OCI-LY1 (cell line): ENCODE results near the gene CDKAL1.

Experiments
- H2AFZ ChIP-seq: fragments of 200-600 bp; sonication (generic), shearing (Covaris generic); 2 replicates; pipeline ENCODE4 v1.6.0; 2014; ENCODE audit warnings: antibody characterized with exemption, mild to moderate bottlenecking, low read length
- H3F3A ChIP-seq: fragments of 200-600 bp; sonication (generic), shearing (Covaris generic); 2 replicates; pipeline ENCODE4 v1.6.0; 2014; ENCODE audit warnings: mild to moderate bottlenecking, antibody characterized with exemption, low read length, moderate library complexity; ENCODE audit not compliant: insufficient read depth
- H3K27ac ChIP-seq: fragments of 200-600 bp; sonication (generic); 2 replicates; pipeline ENCODE4 v1.5.1; 2014; ENCODE audit warnings: low read length, mixed run types, mild to moderate bottlenecking, low read depth; ENCODE audit not compliant: poor library complexity, severe bottlenecking
- H3K27me3 ChIP-seq: fragments of 200-600 bp; sonication (generic); 2 replicates; pipeline ENCODE4 v1.6.0; 2014; ENCODE audit warnings: antibody characterized with exemption, mild to moderate bottlenecking, low read length, moderate library complexity; ENCODE audit not compliant: insufficient read depth
- H3K36me3 ChIP-seq: fragments of 200-600 bp; sonication (generic); 2 replicates; pipeline ENCODE4 v1.6.1; 2014; ENCODE audit warnings: mild to moderate bottlenecking, antibody characterized with exemption, low read length, moderate library complexity, mixed read lengths; ENCODE audit not compliant: insufficient read depth
- H3K4me1 ChIP-seq: fragments of 200-600 bp; sonication (generic); 2 replicates; pipeline ENCODE4 v1.5.1; 2014; ENCODE audit warnings: mild to moderate bottlenecking, low read length, moderate library complexity; ENCODE audit not compliant: insufficient read depth, severe bottlenecking
- H3K4me2 ChIP-seq: fragments of 200-600 bp; sonication (generic), shearing (Covaris generic); 2 replicates; pipeline ENCODE4 v1.6.1; 2014; ENCODE audit warnings: low read length
- H3K4me3 ChIP-seq: fragments of 200-600 bp; sonication (generic); 2 replicates; pipeline ENCODE4 v1.5.1; 2014; ENCODE audit warnings: low read length, low read depth, mild to moderate bottlenecking, mixed read lengths; ENCODE audit not compliant: poor library complexity, severe bottlenecking
- H3K79me2 ChIP-seq: fragments of 200-600 bp; shearing (Covaris generic); 2 replicates; pipeline ENCODE4 v1.6.1; 2016; ENCODE audit warnings: mixed run types, low read length, mixed read lengths; ENCODE audit not compliant: insufficient read depth
- H3K9ac ChIP-seq: fragments of 200-600 bp; sonication (generic), shearing (Covaris generic); 2 replicates; pipeline ENCODE4 v1.6.1; 2014; ENCODE audit warnings: mild to moderate bottlenecking, low read length, mixed read lengths
- H3K9me2 ChIP-seq: fragments of 200-600 bp; sonication (generic), shearing (Covaris generic); 2 replicates; pipeline ENCODE4 v1.6.1; 2014; ENCODE audit warnings: low read depth, mild to moderate bottlenecking, low read length, mixed read lengths
- H3K9me3 ChIP-seq: fragments of 200-600 bp; shearing (Covaris generic); 2 replicates; pipeline ENCODE4 v1.6.1; 2014; ENCODE audit warnings: low read length, mixed read lengths
- H4K20me1 ChIP-seq: fragments of 200-600 bp; sonication (generic), shearing (Covaris generic); 2 replicates; pipeline ENCODE4 v1.6.0; 2016; ENCODE audit warnings: mild to moderate bottlenecking, low read length; ENCODE audit not compliant: insufficient read depth
- CTCF ChIP-seq: fragments of 200-600 bp; sonication (generic), shearing (Covaris generic); IDR thresholded peaks from 2 replicates; pipeline ENCODE4 v1.5.1; 2017; ENCODE audit warnings: mild to moderate bottlenecking, antibody characterized with exemption, low read length, moderate library complexity, mixed read lengths
- EZH2 ChIP-seq: fragments of 200-600 bp; sonication (generic), shearing (Covaris generic); IDR thresholded peaks from 2 replicates; pipeline ENCODE4 v1.8.0; 2017; ENCODE audit warnings: borderline replicate concordance, mixed run types, mild to moderate bottlenecking, antibody characterized with exemption, low read length, moderate library complexity, mixed read lengths

CDKAL1 gene

GRCh38 chr6:20866036-20866435, 331.8 kb downstream of the CDKAL1 start:
- H4K20me1 ChIP-seq, result no peaks in the 10 kb centered on the region
- no peaks in the 10 kb centered on the region for H3K9me2 ChIP-seq
- H3K79me2 ChIP-seq, result no peaks in the 10 kb centered on the region
- no peaks in the 10 kb centered on the region for H3K36me3 ChIP-seq
- H3K4me3 ChIP-seq, result no peak overlapping the region
- no peaks in the 10 kb centered on the region for H3K27me3 ChIP-seq
- TF ChIP-seq EZH2 (no peak), CTCF (no peak)
- H3K9ac ChIP-seq, result no peak overlapping the region
- no peak overlapping the region for H3K4me2 ChIP-seq
- no peaks in the 10 kb centered on the region for H3F3A ChIP-seq
- no peaks in the 10 kb centered on the region for H3K9me3 ChIP-seq
- H3K4me1 ChIP-seq, result no peaks in the 10 kb centered on the region
- no peak overlapping the region for H3K27ac ChIP-seq
- no peak overlapping the region for H2AFZ ChIP-seq

GRCh38 chr6:20866935-20867703, 332.9 kb downstream of the CDKAL1 start:
- Histone ChIP-seq H3K79me2 (no peaks in the 10 kb centered on the region), H3K4me3 (no peak overlapping the region), H2AFZ (no peak overlapping the region), H3K9ac (no peak overlapping the region), H3F3A (no peaks in the 10 kb centered on the region), H3K4me1 (no peaks in the 10 kb centered on the region), H3K9me2 (no peaks in the 10 kb centered on the region), H3K4me2 (no peak overlapping the region), H4K20me1 (no peaks in the 10 kb centered on the region), H3K27ac (no peak overlapping the region), H3K36me3 (no peaks in the 10 kb centered on the region), H3K27me3 (no peaks in the 10 kb centered on the region), H3K9me3 (no peaks in the 10 kb centered on the region)
- TF ChIP-seq EZH2 (no peak), CTCF (no peak)

GRCh38 chr6:20868397-20869096, 334.3 kb downstream of the CDKAL1 start:
- Histone ChIP-seq H3K4me1 (no peaks in the 10 kb centered on the region), H3F3A (no peaks in the 10 kb centered on the region), H3K4me2 (no peak overlapping the region), H3K79me2 (no peaks in the 10 kb centered on the region), H3K36me3 (no peaks in the 10 kb centered on the region), H3K9me2 (no peaks in the 10 kb centered on the region), H2AFZ (no peak overlapping the region), H4K20me1 (no peaks in the 10 kb centered on the region), H3K9me3 (no peaks in the 10 kb centered on the region), H3K27ac (no peak overlapping the region), H3K4me3 (no peak overlapping the region), H3K9ac (no peak overlapping the region), H3K27me3 (no peaks in the 10 kb centered on the region)
- TF ChIP-seq EZH2 (no peak), CTCF (no peak)
